ENCODE results near the gene RHOF. TPM values are rescaled to one million over a fixed set of nuclear protein-coding genes. Genes with fewer than 3 reads are reported as not detected.

Gene RHOF
- total and polyA plus RNA-seq, 2 of the 8 experiments (the other 6 are each of a cell fraction or from before 2014, with no cell fraction given) = 23.8 to 31.9 TPM

DNA sequence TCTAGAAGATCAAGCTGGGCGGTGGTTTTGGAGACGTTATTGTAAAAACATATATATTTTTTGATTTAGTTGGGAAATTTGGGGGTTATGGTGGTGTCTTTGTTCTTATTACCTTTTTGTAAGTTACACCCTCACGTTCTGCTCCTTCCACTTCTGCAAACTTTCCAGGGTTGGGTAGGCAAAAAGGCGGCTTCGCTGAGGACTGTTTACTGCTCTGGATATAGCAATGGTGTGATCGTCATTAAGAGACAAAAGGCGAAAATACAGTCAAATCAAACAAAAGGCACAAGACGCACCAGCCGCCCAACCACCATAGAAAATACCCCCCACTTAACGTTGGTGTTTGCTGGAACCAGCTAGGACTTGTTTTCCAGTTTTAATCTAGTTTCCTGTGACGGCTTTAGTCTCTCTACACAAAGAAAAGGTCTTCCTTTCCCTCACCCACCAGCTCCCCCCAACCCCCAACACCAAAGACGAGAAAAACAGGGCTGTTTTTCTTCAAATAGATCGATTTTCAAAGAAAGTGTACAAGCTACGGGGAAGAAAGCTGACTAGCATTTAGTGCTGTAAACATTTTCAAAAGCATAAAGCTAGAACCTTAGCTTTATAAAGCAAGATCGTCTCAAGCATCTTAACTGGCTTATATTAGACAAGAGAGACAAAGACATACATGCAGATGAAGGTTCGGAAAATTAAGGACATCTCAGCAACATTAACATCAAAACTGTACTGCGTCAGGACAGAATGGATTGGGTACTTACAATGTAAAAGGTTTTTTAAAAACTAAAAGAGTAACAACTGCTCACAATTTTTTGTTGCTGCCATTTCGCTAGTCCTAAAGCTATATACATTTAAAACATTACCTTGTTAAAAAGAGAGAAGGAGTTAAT is 8.4 kb upstream of the RHOF start:
- peak overlapping the region; percentile 72 for H3K18ac ChIP-seq (ENCODE audit: extremely low read depth, low read length)
- no peak overlapping the region for H3K14ac ChIP-seq (ENCODE audit: insufficient read length)
- no peak for FAIRE-seq
- ChIA-PET POLR2A (ENCODE audit: partially characterized antibody) (interaction anchor here (0.6 to 34.9 kb wide), 27 partner anchors 2 to 325 kb away, joined by 3 to 958 read pairs (median 3); partner anchors contain the start of genes CFAP251, ORAI1, PSMD9 and RHOF), CTCF (ENCODE audit: partially characterized antibody) (interaction anchor here (0.6 to 12.0 kb wide), 7 partner anchors 6 to 133 kb away, joined by 3 to 363 read pairs (median 6); partner anchors contain the start of genes PSMD9 and RHOF)
- H2BK15ac ChIP-seq (ENCODE audit: low read length) = no peak overlapping the region
- peak overlapping the region; percentile 70 to 88 (median 81) for H3K4me3 ChIP-seq (ENCODE audit: extremely low read depth in 1 of 4, insufficient read depth in 2 of 4, low read depth in 3 of 4, low read length in 4 of 4)
- peaks cover 30% of the 10 kb centered on the region for H3K23me2 ChIP-seq (ENCODE audit: low read depth, low read length)
- no peak overlapping the region for H2AFZ ChIP-seq (ENCODE audit: low read length)
- H4K91ac ChIP-seq (replicated peaks; ENCODE audit: insufficient read length, low read length) = peak overlapping the region; percentile 83
- no peak overlapping the region for H3K23ac ChIP-seq (ENCODE audit: insufficient read length)
- peaks cover 9% of the 10 kb centered on the region for H3K79me1 ChIP-seq (ENCODE audit: low read depth, low read length)
- H3K4me1 ChIP-seq (replicated peaks in 1 of 4; ENCODE audit: control insufficient read depth in 3 of 4, insufficient read depth in 4 of 4, low read length in 3 of 4) = peaks cover 11 to 35% (median 25%) of the 10 kb centered on the region in 4 experiments
- WGBS, 2 experiments (ENCODE audit: extremely low coverage in 1 of 2, insufficient coverage in 1 of 2, insufficient read length in 1 of 2, insufficient replicate concordance in 2 of 2, low coverage in 1 of 2, low lambda C conversion rate in 2 of 2, missing lambda C conversion rate in 1 of 2) = 2% methylated on average over 18 of the region's 18 CpGs; no CpG with 5 or more reads in 1 of the 2 experiments
- H3K36me3 ChIP-seq (ENCODE audit: control insufficient read depth in 2 of 4, insufficient read depth in 4 of 4, low read length in 3 of 4) = peaks cover 0 to 16% (median 1%) of the 10 kb centered on the region in 4 experiments; a peak in 3 of 8 replicates
- H4K20me1 ChIP-seq (replicated peaks in 1 of 2; ENCODE audit: control insufficient read depth in 1 of 2, insufficient read depth in 2 of 2, low read length in 2 of 2) = peaks cover 8 to 10% of the 10 kb centered on the region in 2 experiments
- H3K9ac ChIP-seq (replicated peaks in 1 of 4; ENCODE audit: extremely low read depth in 1 of 4, low read depth in 3 of 4, low read length in 3 of 4) = peak overlapping the region; percentile 93 to 100 (median 98)
- H2BK120ac ChIP-seq (replicated peaks; ENCODE audit: low read depth, low read length) = peak overlapping the region; percentile 51
- peak overlapping the region; percentile 97 for H3K27ac ChIP-seq (ENCODE audit: low read depth, low read length)
- H3K56ac ChIP-seq (replicated peaks; ENCODE audit: insufficient read length, low read depth, low read length) = peak overlapping the region; percentile 93
- no peak overlapping the region for H2BK20ac ChIP-seq (ENCODE audit: low read length)
- peak overlapping the region; percentile 83 to 92 for H3K4me2 ChIP-seq (ENCODE audit: insufficient read depth in 1 of 2, low read depth in 2 of 2, low read length in 2 of 2)
- H3K79me2 ChIP-seq (ENCODE audit: control insufficient read depth in 1 of 2, insufficient read depth in 2 of 2, low read length in 2 of 2) = peaks cover 0 to 43% of the 10 kb centered on the region in 2 experiments; a peak in 2 of 4 replicates
- H2AK5ac ChIP-seq (ENCODE audit: low read depth, low read length) = peak overlapping the region; percentile 69
- peak overlapping the region; percentile 100; the same call in 1 of the 2 replicates for H4K8ac ChIP-seq (ENCODE audit: extremely low read depth, insufficient read depth, low read length)
- peak overlapping the region; percentile 87 for H3K4ac ChIP-seq (replicated peaks; ENCODE audit: insufficient read length, low read depth, low read length)
- no peaks in the 10 kb centered on the region for H3K27me3 ChIP-seq (replicated peaks in 1 of 4; ENCODE audit: control insufficient read depth in 3 of 4, extremely low read depth in 1 of 4, insufficient read depth in 3 of 4, low read length in 3 of 4)
- no peaks in the 10 kb centered on the region for H3K9me3 ChIP-seq (ENCODE audit: insufficient read depth in 2 of 2, low read depth in 1 of 2, low read length in 1 of 2)
- peak overlapping the region; percentile 96 for H2BK5ac ChIP-seq (ENCODE audit: low read depth, low read length)
- no peak for DNase-seq (ENCODE audit: low read depth in 1 of 2, low spot score in 2 of 2)
- H4K5ac ChIP-seq (ENCODE audit: insufficient read length, low read depth, low read length) = peak overlapping the region; percentile 81
- H2BK12ac ChIP-seq (ENCODE audit: low read depth, low read length) = peak overlapping the region; percentile 41; the same call in 1 of the 2 replicates
- TF ChIP-seq NANOG (IDR thresholded peaks at IDR 0.05; ENCODE audit: insufficient read depth, low read depth, low read length, poor library complexity, severe bottlenecking) = no peak
- TF ChIP-seq EZH2 (IDR thresholded peaks at IDR 0.05; ENCODE audit: low read depth, low read length, severe bottlenecking) = no peak
- no peak for TF ChIP-seq GTF2F1 (IDR thresholded peaks at IDR 0.05; ENCODE audit: borderline replicate concordance, low read depth, low read length)
- TF ChIP-seq POU5F1 (IDR thresholded peaks at IDR 0.05; ENCODE audit: low read depth, low read length) = no peak
- peak in 1 of 2 experiments; percentile 67; a peak in 1 of 3 replicates for TF ChIP-seq POLR2A (IDR thresholded peaks at IDR 0.05; ENCODE audit: control extremely low read depth in 1 of 2, low read depth in 2 of 2, low read length in 2 of 2)
- TF ChIP-seq ZNF274 (IDR thresholded peaks at IDR 0.05; ENCODE audit: borderline replicate concordance, extremely low read depth, low read length) = no peak
- TF ChIP-seq TAF7 (optimal IDR thresholded peaks at IDR 0.05; ENCODE audit: borderline replicate concordance, low read depth, low read length) = peak; percentile 55
- TF ChIP-seq KDM5A (IDR thresholded peaks at IDR 0.05; ENCODE audit: low read length) = no peak
